Ovary (tissue), 9 donors: ENCODE results near the gene PRSS8. TPM values are rescaled to one million over a fixed set of nuclear protein-coding genes. Genes with fewer than 3 reads are reported as not detected.
"Not testable (repeated sequence)": the region's sequence is repeated elsewhere in the genome, so short reads cannot be mapped to it uniquely, and the experiment has no call there.

Source experiments
- DNase-seq, 5 donors: peaks; one replicate each; pipeline ENCODE4 v3.0.0-alpha.2; 2019 to 2020
- H3K27ac ChIP-seq, 2 donors: fragments of 200-600 bp; one replicate each; pipeline versions ENCODE4 v1.5.1 to v1.8.0; 2019 to 2022
- H3K27me3 ChIP-seq: fragments of 200-600 bp; one replicate; pipeline ENCODE4 v1.8.0; 2022
- H3K36me3 ChIP-seq: fragments of 200-600 bp; sonication (generic); one replicate; pipeline ENCODE4 v1.5.1; 2019
- H3K4me1 ChIP-seq: one replicate; pipeline ENCODE4 v1.8.1; 2013; ENCODE audit warnings: mild to moderate bottlenecking, moderate library complexity; ENCODE audit not compliant: insufficient read depth
- H3K4me3 ChIP-seq: fragments of 200-600 bp; sonication (generic); one replicate; pipeline ENCODE4 v1.5.1; 2017
- H3K9me3 ChIP-seq, 2 donors: fragments of 200-600 bp in 1 of 2; sonication (generic) in 1 of 2; one replicate each; pipeline versions ENCODE4 v1.5.1 to v1.8.1; 2013 to 2019; ENCODE audit warnings: mild to moderate bottlenecking in 1 of 2, moderate library complexity in 1 of 2
- EP300 ChIP-seq: sonication (generic); formaldehyde crosslinking; IDR thresholded peaks from one replicate; pipeline ENCODE4 v1.6.1; 2017; ENCODE audit warnings: antibody characterized with exemption
- POLR2A ChIP-seq: fragments of 450-650 bp; IDR thresholded peaks from one replicate; pipeline ENCODE4 v1.6.1; 2017; ENCODE audit warnings: antibody characterized with exemption, mild to moderate bottlenecking, moderate library complexity
- WGBS, 3 donors: extraction: QIAGEN DNeasy Blood & Tissue Kit in 1 of 3; methylation state at CpG; one replicate each; pipeline versions ENCODE4 v1.1.5 to v1.1.7; 2013 to 2017; 5-methylcytosine and 5-hydroxymethylcytosine counted together
- intact Hi-C, 4 donors: fragments of 100-400 bp; cut with DNase I; formaldehyde crosslinking; loops; one replicate each; pipeline versions ENCODE4 v1.11.0 to v1.15.1; 2022 to 2023
- polyA plus RNA-seq, 2 donors: library from polyadenylated mRNA; stranded (reverse); fragments of 200-250 nt in 1 of 2; fragments of 350-450 nt in 1 of 2; fragmentation: Illumina TruSeq in 1 of 2; extraction: RNeasy Lipid Tissue Mini Kit (QIAGEN cat#74804) in 1 of 2; gene quantifications; one replicate each; pipeline ENCODE4 v1.2.3, GENCODE V29; 2013 to 2014
- total RNA-seq, 7 donors: library from RNA; depleted of rRNA in 2 of 7; stranded (reverse); fragments of >200 nt in 2 of 7; fragmentation: NEBNext Ultra II Directional in 3 of 7; extraction: Animal tissue kit (Norgen Biotek cat#: 25700) in 3 of 7; gene quantifications; one replicate each; pipeline versions ENCODE4 v1.1.0 to v1.2.4, GENCODE V29; 2016 to 2023
- TF ChIP-seq, protein P1 (sequence below), 3 donors: fragments of 450-650 bp in 2 of 3; fragments of 200-600 bp in 1 of 3; IDR thresholded peaks; one replicate each; pipeline versions ENCODE4 v1.5.1 to v1.8.0; 2016 to 2022; ENCODE audit warnings: antibody characterized with exemption in 3 of 3, mild to moderate bottlenecking in 1 of 3
- donor health status: DM: no; HTN: no; CAD: no; lungs with moderate emphysema.
- donor health status: DM: no; HTN: no; CAD: no.
- donor health status: Bipolar disorder and iron deficiency.
- donor health status: DM: yes; HTN: yes; CAD: no.
- donor health status: DM: no; HTN: no; CAD: no.
- donor health status: DM: yes; HTN: yes; CAD: no.

PRSS8 gene
- total and polyA plus RNA-seq, 9 donors, result 0.05 to 47.0 (median 1.9) TPM; not detected in 3

DNA sequence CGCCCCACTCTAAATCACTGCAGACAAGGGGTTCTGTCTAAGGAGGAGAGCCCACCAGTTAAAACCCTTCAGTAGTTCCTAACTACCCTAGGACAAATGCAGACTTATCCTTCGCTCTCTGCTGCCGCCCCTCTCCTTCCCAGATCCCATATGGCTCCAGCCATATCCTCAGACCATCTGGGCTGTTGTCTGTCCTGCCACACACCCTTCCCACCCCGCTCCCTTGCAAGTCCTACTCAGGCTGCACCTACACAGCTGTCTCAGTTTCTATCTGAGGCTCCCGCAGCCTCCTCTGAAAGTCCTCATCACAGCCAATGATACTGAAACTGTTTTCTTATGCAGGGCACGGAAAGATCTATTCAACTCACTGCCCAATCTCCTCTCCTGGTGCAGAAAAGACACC is 28.1 kb downstream of the PRSS8 start:
- intact Hi-C loops, result no loop called here
- 91 to 93% (median 92%) methylated on average over 6 of the region's 6 CpGs for WGBS, 3 donors
- H3K4me3 ChIP-seq, result no peak overlapping the region
- DNase-seq, result no peak
- H3K27me3 ChIP-seq, result no peaks in the 10 kb centered on the region
- H3K9me3 ChIP-seq, result no peaks in the 10 kb centered on the region
- peaks cover 6% of the 10 kb centered on the region for H3K4me1 ChIP-seq
- H3K27ac ChIP-seq, result no peak overlapping the region
- TF ChIP-seq, protein P1, sequence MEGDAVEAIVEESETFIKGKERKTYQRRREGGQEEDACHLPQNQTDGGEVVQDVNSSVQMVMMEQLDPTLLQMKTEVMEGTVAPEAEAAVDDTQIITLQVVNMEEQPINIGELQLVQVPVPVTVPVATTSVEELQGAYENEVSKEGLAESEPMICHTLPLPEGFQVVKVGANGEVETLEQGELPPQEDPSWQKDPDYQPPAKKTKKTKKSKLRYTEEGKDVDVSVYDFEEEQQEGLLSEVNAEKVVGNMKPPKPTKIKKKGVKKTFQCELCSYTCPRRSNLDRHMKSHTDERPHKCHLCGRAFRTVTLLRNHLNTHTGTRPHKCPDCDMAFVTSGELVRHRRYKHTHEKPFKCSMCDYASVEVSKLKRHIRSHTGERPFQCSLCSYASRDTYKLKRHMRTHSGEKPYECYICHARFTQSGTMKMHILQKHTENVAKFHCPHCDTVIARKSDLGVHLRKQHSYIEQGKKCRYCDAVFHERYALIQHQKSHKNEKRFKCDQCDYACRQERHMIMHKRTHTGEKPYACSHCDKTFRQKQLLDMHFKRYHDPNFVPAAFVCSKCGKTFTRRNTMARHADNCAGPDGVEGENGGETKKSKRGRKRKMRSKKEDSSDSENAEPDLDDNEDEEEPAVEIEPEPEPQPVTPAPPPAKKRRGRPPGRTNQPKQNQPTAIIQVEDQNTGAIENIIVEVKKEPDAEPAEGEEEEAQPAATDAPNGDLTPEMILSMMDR (IDR thresholded peaks at IDR 0.05), result no peak
- no peak for TF ChIP-seq POLR2A
- no peak for TF ChIP-seq EP300
- H3K36me3 ChIP-seq, result no peaks in the 10 kb centered on the region

DNA sequence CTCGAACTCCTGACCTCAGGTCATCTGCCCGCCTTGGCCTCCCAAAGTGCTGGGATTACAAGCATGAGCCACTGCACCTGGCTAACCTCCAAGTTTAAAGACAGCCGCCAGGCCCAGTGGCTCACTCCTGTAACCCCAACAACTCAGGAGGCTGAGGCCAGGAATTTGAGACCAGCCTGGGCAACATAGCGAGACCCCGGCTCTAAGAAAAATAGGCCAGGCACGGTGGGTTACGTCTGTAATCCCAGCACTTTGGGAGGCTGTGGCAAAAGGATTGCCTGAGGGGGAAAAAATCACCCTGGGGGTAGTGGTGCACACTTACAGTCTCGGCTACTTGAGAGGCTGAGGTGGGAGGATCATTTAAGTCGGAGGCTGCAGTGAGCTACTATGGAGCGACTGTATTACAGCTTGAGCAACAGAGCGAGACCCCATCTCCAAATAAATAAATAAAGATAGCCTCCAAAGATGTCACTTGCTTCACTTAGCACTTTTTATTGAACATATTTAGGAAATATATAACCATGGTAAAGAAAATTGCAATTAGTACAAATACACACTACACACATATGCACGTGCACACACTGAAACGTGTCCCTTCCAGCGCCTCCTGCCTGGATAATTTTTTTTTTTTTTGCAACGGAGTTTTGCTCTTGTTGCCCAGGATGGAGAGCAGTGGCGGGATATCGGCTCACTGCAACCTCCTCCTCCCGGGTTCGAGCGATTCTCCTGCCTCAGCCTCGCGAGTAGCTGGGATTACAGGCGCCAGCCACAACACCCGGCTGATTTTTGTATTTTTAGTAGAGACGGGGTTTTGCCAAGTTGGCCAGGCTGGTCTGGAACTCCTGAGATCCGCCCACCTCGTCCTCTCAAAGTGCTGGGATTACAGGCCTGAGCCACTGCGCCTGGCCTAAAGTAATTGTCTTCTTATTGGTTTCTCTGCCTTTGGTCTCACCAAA is 28.7 kb downstream of the PRSS8 start:
- intact Hi-C loops, result no loop called here
- 89% methylated on average over 28 of the region's 28 CpGs for WGBS, 3 donors
- TF ChIP-seq POLR2A, result no peak
- TF ChIP-seq, protein P1 (IDR thresholded peaks at IDR 0.05), result no peak
- TF ChIP-seq EP300, result no peak
- no peak for DNase-seq
- H3K9me3 ChIP-seq, result no peaks in the 10 kb centered on the region
- no peak overlapping the region for H3K27ac ChIP-seq
- no peaks in the 10 kb centered on the region for H3K27me3 ChIP-seq
- H3K4me3 ChIP-seq, result no peak overlapping the region
- H3K4me1 ChIP-seq, result peaks cover 6% of the 10 kb centered on the region
- no peaks in the 10 kb centered on the region for H3K36me3 ChIP-seq

DNA sequence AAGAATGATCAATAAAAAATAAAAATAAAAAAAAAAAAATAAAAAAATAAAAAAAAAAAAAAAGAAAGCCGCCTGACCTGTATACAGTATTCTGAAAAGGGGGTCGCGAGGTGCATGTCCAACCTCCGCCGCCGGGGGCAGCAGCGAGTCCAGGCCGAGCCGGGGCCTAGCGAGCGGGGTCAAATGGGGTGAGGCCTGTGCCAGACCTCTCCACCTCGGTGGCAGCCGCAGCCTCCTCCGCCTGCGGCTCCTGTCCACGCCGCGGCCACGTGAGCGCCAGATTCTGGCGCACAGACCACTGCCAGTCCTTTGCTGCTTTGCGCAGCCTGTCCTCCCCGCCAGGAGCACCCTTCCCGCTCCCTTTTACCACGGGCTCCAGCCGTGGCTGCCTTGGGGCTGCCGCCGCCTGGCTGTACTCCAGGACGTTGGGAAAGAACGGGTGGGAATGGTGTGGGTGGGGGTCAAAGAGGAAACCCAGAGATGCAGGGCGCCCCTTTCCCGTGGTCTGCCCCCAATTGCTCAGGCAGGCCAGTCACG is 29.8 kb downstream of the PRSS8 start:
- Histone ChIP-seq H3K36me3 (no peaks in the 10 kb centered on the region), H3K27me3 (no peaks in the 10 kb centered on the region), H3K4me3 (no peak overlapping the region), H3K4me1 (peaks cover 6% of the 10 kb centered on the region), H3K9me3 (no peaks in the 10 kb centered on the region), H3K27ac (no peak overlapping the region)
- DNase-seq, result peak; percentile 75 to 91 (median 86)
- 13 to 20% (median 15%) methylated on average over 33 of the region's 33 CpGs for WGBS, 3 donors
- intact Hi-C loops, result no loop called here
- TF ChIP-seq, protein P1 (IDR thresholded peaks at IDR 0.05), result peak; percentile 68 to 79 (median 70)
- no peak for TF ChIP-seq POLR2A

DNA sequence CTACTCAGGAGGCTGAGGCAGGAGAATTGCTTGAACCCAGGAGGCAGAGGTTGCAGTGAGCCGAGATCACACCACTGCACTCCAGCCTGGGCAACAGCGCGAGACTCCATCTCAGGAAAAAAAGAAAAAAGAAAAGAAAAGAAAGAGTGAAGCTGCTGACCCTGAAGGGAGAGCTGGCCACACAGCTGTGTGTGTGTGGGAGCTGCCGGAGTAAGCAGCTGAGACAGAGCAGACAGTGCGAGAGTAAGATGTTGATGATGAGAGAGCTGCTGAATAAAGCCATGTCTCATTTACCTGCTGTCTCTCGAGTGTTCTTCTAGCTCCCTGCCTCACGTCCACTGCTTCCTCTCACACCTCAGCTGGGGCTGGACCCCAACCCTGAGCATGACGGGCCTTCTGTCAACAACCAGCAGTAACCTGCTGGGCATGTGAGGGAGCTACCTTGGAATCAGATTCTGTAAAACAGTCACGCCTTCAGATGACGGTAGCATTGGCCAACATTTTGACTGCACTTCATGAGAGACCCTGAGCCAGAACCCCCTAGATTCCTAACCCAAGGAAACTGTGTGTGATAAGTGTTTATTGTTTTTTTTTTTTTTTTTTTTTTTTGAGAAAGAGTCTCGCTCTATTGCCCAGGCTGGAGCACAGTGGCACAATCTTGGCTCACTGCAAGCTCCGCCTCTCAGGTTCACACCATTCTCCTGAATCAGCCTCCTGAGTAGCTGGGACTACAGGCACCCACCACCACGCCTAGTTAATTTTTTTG is 34.5 kb downstream of the PRSS8 start:
- H3K4me1 ChIP-seq, H3K4me3 ChIP-seq, intact Hi-C loops, H3K27me3 ChIP-seq, H3K36me3 ChIP-seq, H3K27ac ChIP-seq, H3K9me3 ChIP-seq: not testable (repeated sequence)
- peak in 1 of 5 donors; percentile 10 for DNase-seq
- 25 to 30% (median 28%) methylated on average over 13 of the region's 13 CpGs for WGBS, 3 donors
